Lower leg skin (tissue), 3 donors: ENCODE measurements around the gene IFNK.

Experiments
- POLR2A ChIP-seq, 2 donors: fragments of 450-650 bp; IDR thresholded peaks; one replicate each; pipeline ENCODE4 v1.6.1; 2016 to 2017; ENCODE audit warnings: antibody characterized with exemption in 2 of 2, mild to moderate bottlenecking in 1 of 2, moderate library complexity in 1 of 2
- TF ChIP-seq, protein P1 (sequence below), 3 donors: fragments of 450-650 bp; IDR thresholded peaks; one replicate each; pipeline ENCODE4 v1.5.1; 2016; ENCODE audit warnings: antibody characterized with exemption in 3 of 3, mild to moderate bottlenecking in 3 of 3, moderate library complexity in 2 of 3

DNA sequence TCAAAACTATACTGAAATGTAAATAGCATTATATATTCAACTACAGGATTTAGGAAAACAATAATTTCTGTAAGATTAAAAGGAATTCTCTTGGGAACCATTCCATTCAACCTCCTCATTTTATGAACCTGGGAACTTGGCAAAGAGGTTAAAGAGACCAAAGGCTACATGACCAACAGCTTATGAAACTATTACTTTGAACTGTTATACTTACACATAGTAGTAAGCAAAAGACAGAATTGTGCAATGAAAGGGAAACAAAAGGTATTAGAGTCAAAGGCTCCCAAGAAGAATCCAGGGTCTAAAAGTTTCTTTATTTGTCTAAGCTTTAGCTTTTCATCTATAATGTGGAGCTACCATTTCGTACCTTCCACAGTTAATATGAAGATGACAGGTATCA, 42.0 kb downstream of the IFNK start:
- TF ChIP-seq, protein P1, sequence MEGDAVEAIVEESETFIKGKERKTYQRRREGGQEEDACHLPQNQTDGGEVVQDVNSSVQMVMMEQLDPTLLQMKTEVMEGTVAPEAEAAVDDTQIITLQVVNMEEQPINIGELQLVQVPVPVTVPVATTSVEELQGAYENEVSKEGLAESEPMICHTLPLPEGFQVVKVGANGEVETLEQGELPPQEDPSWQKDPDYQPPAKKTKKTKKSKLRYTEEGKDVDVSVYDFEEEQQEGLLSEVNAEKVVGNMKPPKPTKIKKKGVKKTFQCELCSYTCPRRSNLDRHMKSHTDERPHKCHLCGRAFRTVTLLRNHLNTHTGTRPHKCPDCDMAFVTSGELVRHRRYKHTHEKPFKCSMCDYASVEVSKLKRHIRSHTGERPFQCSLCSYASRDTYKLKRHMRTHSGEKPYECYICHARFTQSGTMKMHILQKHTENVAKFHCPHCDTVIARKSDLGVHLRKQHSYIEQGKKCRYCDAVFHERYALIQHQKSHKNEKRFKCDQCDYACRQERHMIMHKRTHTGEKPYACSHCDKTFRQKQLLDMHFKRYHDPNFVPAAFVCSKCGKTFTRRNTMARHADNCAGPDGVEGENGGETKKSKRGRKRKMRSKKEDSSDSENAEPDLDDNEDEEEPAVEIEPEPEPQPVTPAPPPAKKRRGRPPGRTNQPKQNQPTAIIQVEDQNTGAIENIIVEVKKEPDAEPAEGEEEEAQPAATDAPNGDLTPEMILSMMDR (IDR thresholded peaks at IDR 0.05) = no peak
- no peak for TF ChIP-seq POLR2A (IDR thresholded peaks at IDR 0.05)
